Mesenteric fat pad (tissue), 1 donor: ENCODE data around the gene DNASE1L1. TPM values are rescaled to one million over a fixed set of nuclear protein-coding genes. Genes with fewer than 3 reads are reported as not detected.
"Not testable (repeated sequence)": the region's sequence is repeated elsewhere in the genome, so short reads cannot be mapped to it uniquely, and the experiment has no call there.

ENCODE experiments used
- DNase-seq: peaks from one replicate; pipeline ENCODE4 v3.0.0-alpha.2; 2020; ENCODE audit warnings: low spot score
- total RNA-seq: library from RNA; stranded (reverse); fragmentation: NEBNext Ultra II Directional; extraction: Animal tissue kit (Norgen Biotek cat#: 25700); gene quantifications from one replicate; pipeline ENCODE4 v1.2.1, GENCODE V29; 2021
- donor health status: DM: yes; HTN: yes; CAD: no.

DNASE1L1 gene
- total RNA-seq, 1 donor from 2014 or later = 18.9 TPM

- no peak for DNase-seq
Measured at GRCh38 chrX:154408659-154409221, 314 bp downstream of the DNASE1L1 start.

GRCh38 chrX:154404625-154405192 is 4.3 kb downstream of the DNASE1L1 start:
- DNase-seq = no peak

- DNase-seq = no peak
Measured at GRCh38 chrX:154403858-154404257, 5.2 kb downstream of the DNASE1L1 start.

- DNase-seq = no peak
Measured at GRCh38 chrX:154403192-154403591, 5.9 kb downstream of the DNASE1L1 start.

GRCh38 chrX:154402622-154403127 is 6.4 kb downstream of the DNASE1L1 start:
- DNase-seq = no peak

- no peak for DNase-seq
Measured at GRCh38 chrX:154401918-154402621, 7.0 kb downstream of the DNASE1L1 start.

- no peak for DNase-seq
Measured at GRCh38 chrX:154401045-154401799, 7.8 kb downstream of the DNASE1L1 start.

GRCh38 chrX:154400369-154400817 is 8.7 kb downstream of the DNASE1L1 start:
- DNase-seq = not testable (repeated sequence)

- DNase-seq = no peak
Measured at GRCh38 chrX:154399527-154400368, 9.3 kb downstream of the DNASE1L1 start.

GRCh38 chrX:154398668-154399526 is 10.2 kb downstream of the DNASE1L1 start:
- peak; percentile 94 for DNase-seq

GRCh38 chrX:154397888-154398667 is 11.0 kb downstream of the DNASE1L1 start, which contains the start of gene RPL10:
Gene RPL10 (plus strand): TSS chrX:154398377. CDS start chrX:154398520, 143 bp downstream.
- peak; percentile 97 for DNase-seq

GRCh38 chrX:154396973-154397887 is 11.8 kb downstream of the DNASE1L1 start:
- DNase-seq = no peak

GRCh38 chrX:154396363-154396762 is 12.7 kb downstream of the DNASE1L1 start:
- DNase-seq = not testable (repeated sequence)

GRCh38 chrX:154389812-154390747 is 19.0 kb downstream of the DNASE1L1 start:
- not testable (repeated sequence) for DNase-seq

- not testable (repeated sequence) for DNase-seq
Measured at GRCh38 chrX:154388649-154389048, 20.4 kb downstream of the DNASE1L1 start.

- DNase-seq = not testable (repeated sequence)
Measured at GRCh38 chrX:154388094-154388493, 21.0 kb downstream of the DNASE1L1 start.
